Upper lobe of left lung (tissue), 6 donors: Measurements from ENCODE around the gene MYLK. TPM values are rescaled to one million over a fixed set of nuclear protein-coding genes. Genes with fewer than 3 reads are reported as not detected.

Experiments used
- ATAC-seq, 2 donors: fragments of 200-7000 bp; cut with Tn5 transposase; one replicate each; pipeline ENCODE4 v1.9.1; 2022; ENCODE audit warnings: mild to moderate bottlenecking in 2 of 2, moderate library complexity in 2 of 2; ENCODE audit not compliant: low FRiP score in 2 of 2
- DNase-seq, 2 donors: peaks; one replicate each; pipeline ENCODE4 v3.0.0-alpha.2; 2019 to 2020
- H3K27ac ChIP-seq, 4 donors: fragments of 200-600 bp; sonication (generic); one replicate each; pipeline ENCODE4 v1.5.1; 2016 to 2019
- H3K27me3 ChIP-seq, 4 donors: fragments of 200-600 bp; sonication (generic); one replicate each; pipeline ENCODE4 v1.5.1; 2017 to 2019
- H3K36me3 ChIP-seq, 4 donors: fragments of 200-600 bp; sonication (generic); one replicate each; pipeline ENCODE4 v1.5.1; 2016 to 2019
- H3K4me1 ChIP-seq, 4 donors: fragments of 200-600 bp; sonication (generic); one replicate each; pipeline ENCODE4 v1.5.1; 2018 to 2019
- H3K4me3 ChIP-seq, 4 donors: fragments of 200-600 bp; sonication (generic); one replicate each; pipeline ENCODE4 v1.5.1; 2017 to 2019; ENCODE audit warnings: mild to moderate bottlenecking in 2 of 4, moderate library complexity in 1 of 4
- H3K9me3 ChIP-seq, 4 donors: fragments of 200-600 bp; sonication (generic); one replicate each; pipeline ENCODE4 v1.5.1; 2018 to 2019
- CTCF ChIP-seq, 6 experiments: fragments of 450-650 bp in 4 of 6; fragments of 200-600 bp in 2 of 6; sonication (generic) in 2 of 6; IDR thresholded peaks; one replicate each; pipeline ENCODE4 v1.5.1; 2016 to 2019; ENCODE audit warnings: antibody characterized with exemption in 6 of 6
- EP300 ChIP-seq, 4 donors: sonication (generic); formaldehyde crosslinking; IDR thresholded peaks; one replicate each; pipeline ENCODE4 v1.5.1; 2017; ENCODE audit warnings: antibody characterized with exemption in 4 of 4, control low read depth in 2 of 4
- POLR2A ChIP-seq, 4 donors: fragments of 450-650 bp; IDR thresholded peaks; one replicate each; pipeline ENCODE4 v1.5.1; 2016 to 2017; ENCODE audit warnings: antibody characterized with exemption in 4 of 4, mild to moderate bottlenecking in 2 of 4
- POLR2AphosphoS5 ChIP-seq, 2 donors: sonication (generic); formaldehyde crosslinking; IDR thresholded peaks; one replicate each; pipeline ENCODE4 v1.5.1; 2017; ENCODE audit warnings: antibody characterized with exemption in 2 of 2
- WGBS, 2 donors: methylation state at CpG; one replicate each; pipeline ENCODE4 v1.1.5; 2017 to 2018; 5-methylcytosine and 5-hydroxymethylcytosine counted together
- total RNA-seq, 6 donors: library from RNA; depleted of rRNA in 4 of 6; stranded (reverse); fragments of >200 nt in 4 of 6; gene quantifications; one replicate each; pipeline versions ENCODE4 v1.1.0 to v1.2.1, GENCODE V29; 2016 to 2021
- donor health status: DM: no; HTN: no; CAD: no; lungs with moderate emphysema.
- donor health status: DM: no; HTN: yes; CAD: no; lungs with severe emphysema.

Gene MYLK
- total RNA-seq, 6 donors from 2014 or later = 105 to 378 (median 160) TPM

- no peak for ATAC-seq
- DNase-seq = no peak
- peaks cover 0 to 86% (median 49%) of the 10 kb centered on the region in 4 donors for H3K36me3 ChIP-seq
Observed at GRCh38 chr3:123624302-123624701, 259.8 kb downstream of the MYLK start.

GRCh38 chr3:123623346-123623880, 260.7 kb downstream of the MYLK start:
- no peak overlapping the region for H3K4me3 ChIP-seq
- H3K4me1 ChIP-seq = peaks cover 5 to 12% (median 12%) of the 10 kb centered on the region in 4 donors
- WGBS, 2 donors = 90% methylated on average over 5 of the region's 5 CpGs
- DNase-seq = no peak
- TF ChIP-seq EP300 (IDR thresholded peaks at IDR 0.05) (no peak), CTCF (IDR thresholded peaks at IDR 0.05) (no peak), POLR2A (IDR thresholded peaks at IDR 0.05) (no peak), POLR2AphosphoS5 (IDR thresholded peaks at IDR 0.05) (no peak)
- H3K27ac ChIP-seq = no peak overlapping the region
- peaks cover 0 to 80% (median 45%) of the 10 kb centered on the region in 4 donors for H3K36me3 ChIP-seq
- H3K9me3 ChIP-seq = no peaks in the 10 kb centered on the region
- no peak for ATAC-seq
- no peaks in the 10 kb centered on the region for H3K27me3 ChIP-seq

More at GRCh38 chr3:123624302-123624701, 259.8 kb downstream of the MYLK start:
- no peaks in the 10 kb centered on the region for H3K9me3 ChIP-seq
- no peaks in the 10 kb centered on the region for H3K27me3 ChIP-seq
- H3K4me3 ChIP-seq = no peak overlapping the region
- no peak for TF ChIP-seq POLR2AphosphoS5 (IDR thresholded peaks at IDR 0.05)
- no peak for TF ChIP-seq EP300 (IDR thresholded peaks at IDR 0.05)
- TF ChIP-seq POLR2A (IDR thresholded peaks at IDR 0.05) = no peak
- no peak for TF ChIP-seq CTCF (IDR thresholded peaks at IDR 0.05)
- WGBS, 2 donors = 100% methylated on average over 1 of the region's 1 CpG
- H3K4me1 ChIP-seq = peaks cover 0 to 7% (median 3%) of the 10 kb centered on the region in 4 donors
- H3K27ac ChIP-seq = no peak overlapping the region

GRCh38 chr3:123622766-123623165, 261.4 kb downstream of the MYLK start:
- ATAC-seq (no peak), DNase-seq (no peak)
- Histone ChIP-seq H3K9me3 (no peaks in the 10 kb centered on the region), H3K27me3 (no peaks in the 10 kb centered on the region), H3K4me1 (peaks cover 5 to 16% (median 13%) of the 10 kb centered on the region in 4 donors), H3K36me3 (peaks cover 0 to 80% (median 46%) of the 10 kb centered on the region in 4 donors), H3K27ac (no peak overlapping the region), H3K4me3 (no peak overlapping the region)
- TF ChIP-seq POLR2A (IDR thresholded peaks at IDR 0.05) (no peak), EP300 (IDR thresholded peaks at IDR 0.05) (no peak), POLR2AphosphoS5 (IDR thresholded peaks at IDR 0.05) (no peak), CTCF (IDR thresholded peaks at IDR 0.05) (no peak)
- WGBS, 2 donors = 78 to 86% methylated on average over 2 of the region's 2 CpGs

GRCh38 chr3:123621850-123622189, 262.3 kb downstream of the MYLK start:
- H3K4me1 ChIP-seq = peaks cover 5 to 16% (median 13%) of the 10 kb centered on the region in 4 donors
- H3K27me3 ChIP-seq = no peaks in the 10 kb centered on the region
- ATAC-seq = no peak
- H3K36me3 ChIP-seq = peaks cover 0 to 80% (median 46%) of the 10 kb centered on the region in 4 donors
- TF ChIP-seq CTCF (IDR thresholded peaks at IDR 0.05) = no peak
- no peak for TF ChIP-seq POLR2A (IDR thresholded peaks at IDR 0.05)
- TF ChIP-seq EP300 (IDR thresholded peaks at IDR 0.05) = no peak
- no peak for TF ChIP-seq POLR2AphosphoS5 (IDR thresholded peaks at IDR 0.05)
- H3K4me3 ChIP-seq = no peak overlapping the region
- no peak for DNase-seq
- no peaks in the 10 kb centered on the region for H3K9me3 ChIP-seq
- 88 to 92% methylated on average over 7 of the region's 7 CpGs for WGBS, 2 donors
- no peak overlapping the region for H3K27ac ChIP-seq
